Upper lobe of left lung (tissue), 6 donors: ENCODE results near the gene ACP7. TPM values are rescaled to one million over a fixed set of nuclear protein-coding genes. Genes with fewer than 3 reads are reported as not detected.

Experiments used
- ATAC-seq, 2 donors: fragments of 200-7000 bp; cut with Tn5 transposase; one replicate each; pipeline ENCODE4 v1.9.1; 2022; ENCODE audit warnings: mild to moderate bottlenecking in 2 of 2, moderate library complexity in 2 of 2; ENCODE audit not compliant: low FRiP score in 2 of 2
- DNase-seq, 2 donors: peaks; one replicate each; pipeline ENCODE4 v3.0.0-alpha.2; 2019 to 2020
- H3K27ac ChIP-seq, 4 donors: fragments of 200-600 bp; sonication (generic); one replicate each; pipeline ENCODE4 v1.5.1; 2016 to 2019
- H3K27me3 ChIP-seq, 4 donors: fragments of 200-600 bp; sonication (generic); one replicate each; pipeline ENCODE4 v1.5.1; 2017 to 2019
- H3K36me3 ChIP-seq, 4 donors: fragments of 200-600 bp; sonication (generic); one replicate each; pipeline ENCODE4 v1.5.1; 2016 to 2019
- H3K4me1 ChIP-seq, 4 donors: fragments of 200-600 bp; sonication (generic); one replicate each; pipeline ENCODE4 v1.5.1; 2018 to 2019
- H3K4me3 ChIP-seq, 4 donors: fragments of 200-600 bp; sonication (generic); one replicate each; pipeline ENCODE4 v1.5.1; 2017 to 2019; ENCODE audit warnings: mild to moderate bottlenecking in 2 of 4, moderate library complexity in 1 of 4
- H3K9me3 ChIP-seq, 4 donors: fragments of 200-600 bp; sonication (generic); one replicate each; pipeline ENCODE4 v1.5.1; 2018 to 2019
- CTCF ChIP-seq, 6 experiments: fragments of 450-650 bp in 4 of 6; fragments of 200-600 bp in 2 of 6; sonication (generic) in 2 of 6; IDR thresholded peaks; one replicate each; pipeline ENCODE4 v1.5.1; 2016 to 2019; ENCODE audit warnings: antibody characterized with exemption in 6 of 6
- EP300 ChIP-seq, 4 donors: sonication (generic); formaldehyde crosslinking; IDR thresholded peaks; one replicate each; pipeline ENCODE4 v1.5.1; 2017; ENCODE audit warnings: antibody characterized with exemption in 4 of 4, control low read depth in 2 of 4
- POLR2A ChIP-seq, 4 donors: fragments of 450-650 bp; IDR thresholded peaks; one replicate each; pipeline ENCODE4 v1.5.1; 2016 to 2017; ENCODE audit warnings: antibody characterized with exemption in 4 of 4, mild to moderate bottlenecking in 2 of 4
- POLR2AphosphoS5 ChIP-seq, 2 donors: sonication (generic); formaldehyde crosslinking; IDR thresholded peaks; one replicate each; pipeline ENCODE4 v1.5.1; 2017; ENCODE audit warnings: antibody characterized with exemption in 2 of 2
- WGBS, 2 donors: methylation state at CpG; one replicate each; pipeline ENCODE4 v1.1.5; 2017 to 2018; 5-methylcytosine and 5-hydroxymethylcytosine counted together
- total RNA-seq, 6 donors: library from RNA; depleted of rRNA in 4 of 6; stranded (reverse); fragments of >200 nt in 4 of 6; gene quantifications; one replicate each; pipeline versions ENCODE4 v1.1.0 to v1.2.1, GENCODE V29; 2016 to 2021
- donor health status: DM: no; HTN: no; CAD: no; lungs with moderate emphysema.
- donor health status: DM: no; HTN: yes; CAD: no; lungs with severe emphysema.

ACP7 gene
- total RNA-seq = not detected

GRCh38 chr19:39083983-39084731 lies at the start of gene ACP7:
ACP7 (plus strand) TSS chr19:39084368; CDS start chr19:39085270, 902 bp downstream.
- no peak for TF ChIP-seq CTCF (IDR thresholded peaks at IDR 0.05)
- no peak for TF ChIP-seq EP300 (IDR thresholded peaks at IDR 0.05)
- TF ChIP-seq POLR2AphosphoS5 (IDR thresholded peaks at IDR 0.05) = no peak
- TF ChIP-seq POLR2A (IDR thresholded peaks at IDR 0.05) = no peak
- Histone ChIP-seq H3K27ac (no peak within 1 kb of the TSS), H3K9me3 (no peaks in the 10 kb centered on the region), H3K4me3 (peak within 1 kb of the TSS in 3 of 4 donors; percentile 13 to 17 (median 17)), H3K4me1 (peaks cover 11 to 16% (median 12%) of the 10 kb centered on the region in 4 donors), H3K36me3 (no peaks in the 10 kb centered on the region), H3K27me3 (peaks cover 0 to 16% (median 10%) of the 10 kb centered on the region in 4 donors)
- ATAC-seq (peak in 1 of 2 donors; percentile 58), DNase-seq (peak in 1 of 2 donors; percentile 77)
- WGBS, 2 donors = 9 to 12% methylated on average over 22 to 40 of the region's 54 CpGs

GRCh38 chr19:39036581-39036980 lies 47.6 kb upstream of the ACP7 start:
- no peak overlapping the region for H3K27ac ChIP-seq
- peaks cover 0 to 7% (median 1%) of the 10 kb centered on the region in 4 donors for H3K27me3 ChIP-seq
- no peaks in the 10 kb centered on the region for H3K36me3 ChIP-seq
- no peak overlapping the region for H3K4me3 ChIP-seq
- ATAC-seq = no peak
- no peaks in the 10 kb centered on the region for H3K9me3 ChIP-seq
- H3K4me1 ChIP-seq = peaks cover 9 to 13% (median 11%) of the 10 kb centered on the region in 4 donors
- TF ChIP-seq POLR2AphosphoS5 (IDR thresholded peaks at IDR 0.05) (no peak), EP300 (IDR thresholded peaks at IDR 0.05) (no peak), POLR2A (IDR thresholded peaks at IDR 0.05) (no peak), CTCF (IDR thresholded peaks at IDR 0.05) (no peak)
- DNase-seq = no peak

GRCh38 chr19:39037194-39037593 lies 47.0 kb upstream of the ACP7 start:
- DNase-seq (no peak), ATAC-seq (no peak)
- no peaks in the 10 kb centered on the region for H3K36me3 ChIP-seq
- H3K27me3 ChIP-seq = peaks cover 0 to 2% (median 0%) of the 10 kb centered on the region in 4 donors
- TF ChIP-seq POLR2AphosphoS5 (IDR thresholded peaks at IDR 0.05) = no peak
- no peak for TF ChIP-seq EP300 (IDR thresholded peaks at IDR 0.05)
- TF ChIP-seq CTCF (IDR thresholded peaks at IDR 0.05) = no peak
- TF ChIP-seq POLR2A (IDR thresholded peaks at IDR 0.05) = no peak
- no peaks in the 10 kb centered on the region for H3K9me3 ChIP-seq
- H3K4me3 ChIP-seq = no peak overlapping the region
- WGBS, 2 donors = 50 to 60% methylated on average over 2 of the region's 2 CpGs
- H3K27ac ChIP-seq = no peak overlapping the region
- H3K4me1 ChIP-seq = peaks cover 5 to 7% (median 5%) of the 10 kb centered on the region in 4 donors

- H3K4me1 ChIP-seq = no peaks in the 10 kb centered on the region
- H3K27me3 ChIP-seq = no peaks in the 10 kb centered on the region
- no peaks in the 10 kb centered on the region for H3K9me3 ChIP-seq
- TF ChIP-seq CTCF (IDR thresholded peaks at IDR 0.05) = peak in 1 of 6 experiments; percentile 17
- no peak for TF ChIP-seq EP300 (IDR thresholded peaks at IDR 0.05)
- no peak for TF ChIP-seq POLR2AphosphoS5 (IDR thresholded peaks at IDR 0.05)
- TF ChIP-seq POLR2A (IDR thresholded peaks at IDR 0.05) = no peak
- no peak overlapping the region for H3K27ac ChIP-seq
- no peak for ATAC-seq
- H3K36me3 ChIP-seq = no peaks in the 10 kb centered on the region
- 12% methylated on average over 9 of the region's 9 CpGs for WGBS, 2 donors
- H3K4me3 ChIP-seq = no peak overlapping the region
- DNase-seq = peak in 1 of 2 donors; percentile 66
Observed at GRCh38 chr19:39038098-39038497, 46.1 kb upstream of the ACP7 start.

- no peak overlapping the region for H3K27ac ChIP-seq
- no peaks in the 10 kb centered on the region for H3K36me3 ChIP-seq
- H3K4me3 ChIP-seq = no peak overlapping the region
- H3K9me3 ChIP-seq = no peaks in the 10 kb centered on the region
- H3K27me3 ChIP-seq = no peaks in the 10 kb centered on the region
- ATAC-seq (no peak), DNase-seq (no peak)
- H3K4me1 ChIP-seq = no peaks in the 10 kb centered on the region
- TF ChIP-seq CTCF (IDR thresholded peaks at IDR 0.05) (no peak), EP300 (IDR thresholded peaks at IDR 0.05) (no peak), POLR2AphosphoS5 (IDR thresholded peaks at IDR 0.05) (no peak), POLR2A (IDR thresholded peaks at IDR 0.05) (no peak)
- WGBS, 2 donors = 61 to 90% methylated on average over 4 to 6 of the region's 6 CpGs
Observed at GRCh38 chr19:39045506-39045905, 38.7 kb upstream of the ACP7 start.
